GM10266 (cell line): ENCODE results near the gene RRM2.

Source experiments
- DNase-seq: peaks from one replicate; pipeline ENCODE4 v3.0.0; 2012; ENCODE audit errors: extremely low spot score
- TF ChIP-seq, protein P1 (sequence below): IDR thresholded peaks from 2 replicates; pipeline ENCODE4 v1.5.1; 2012; ENCODE audit warnings: mild to moderate bottlenecking, low read depth; ENCODE audit not compliant: control insufficient read depth, insufficient read depth; ENCODE audit errors: missing control alignments

RRM2 gene

DNA sequence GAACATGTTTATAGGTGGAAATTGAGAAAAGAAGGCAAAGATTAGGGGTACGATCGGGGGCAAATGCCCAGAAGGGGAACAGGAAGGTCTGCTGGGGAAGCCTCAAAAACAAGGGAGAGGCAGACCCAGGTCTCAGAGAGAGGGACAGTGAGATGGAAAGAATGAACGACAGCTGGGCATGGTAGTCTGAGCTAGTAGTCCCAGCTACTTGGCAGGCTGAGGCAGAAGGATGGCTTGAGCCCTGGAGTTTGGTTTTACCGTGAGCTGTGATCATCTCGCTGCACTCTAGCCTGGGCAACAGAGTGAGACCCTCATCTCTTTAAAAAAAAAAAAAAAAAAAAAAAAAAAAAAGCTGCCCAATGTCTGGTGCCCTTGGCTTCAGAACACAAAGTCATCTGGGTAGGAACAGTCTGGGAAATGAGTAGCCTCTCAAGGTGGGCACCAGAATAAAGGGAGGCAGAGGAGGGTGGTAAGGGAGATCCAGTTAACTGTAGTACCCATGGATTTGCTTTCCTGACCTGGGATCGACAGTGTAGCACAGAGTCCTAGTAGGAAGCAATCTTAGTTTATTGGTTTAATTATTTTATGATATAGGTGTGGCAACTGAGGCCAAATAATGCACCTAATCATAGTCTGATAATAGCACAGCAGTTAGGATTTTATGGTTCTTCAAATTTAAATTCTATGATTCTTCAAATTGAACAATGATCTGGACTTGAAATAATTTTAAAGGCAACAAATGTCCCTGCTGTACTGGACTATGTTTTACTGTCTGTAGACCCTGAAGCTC is 3.5 kb downstream of the RRM2 start:
- TF ChIP-seq, protein P1, sequence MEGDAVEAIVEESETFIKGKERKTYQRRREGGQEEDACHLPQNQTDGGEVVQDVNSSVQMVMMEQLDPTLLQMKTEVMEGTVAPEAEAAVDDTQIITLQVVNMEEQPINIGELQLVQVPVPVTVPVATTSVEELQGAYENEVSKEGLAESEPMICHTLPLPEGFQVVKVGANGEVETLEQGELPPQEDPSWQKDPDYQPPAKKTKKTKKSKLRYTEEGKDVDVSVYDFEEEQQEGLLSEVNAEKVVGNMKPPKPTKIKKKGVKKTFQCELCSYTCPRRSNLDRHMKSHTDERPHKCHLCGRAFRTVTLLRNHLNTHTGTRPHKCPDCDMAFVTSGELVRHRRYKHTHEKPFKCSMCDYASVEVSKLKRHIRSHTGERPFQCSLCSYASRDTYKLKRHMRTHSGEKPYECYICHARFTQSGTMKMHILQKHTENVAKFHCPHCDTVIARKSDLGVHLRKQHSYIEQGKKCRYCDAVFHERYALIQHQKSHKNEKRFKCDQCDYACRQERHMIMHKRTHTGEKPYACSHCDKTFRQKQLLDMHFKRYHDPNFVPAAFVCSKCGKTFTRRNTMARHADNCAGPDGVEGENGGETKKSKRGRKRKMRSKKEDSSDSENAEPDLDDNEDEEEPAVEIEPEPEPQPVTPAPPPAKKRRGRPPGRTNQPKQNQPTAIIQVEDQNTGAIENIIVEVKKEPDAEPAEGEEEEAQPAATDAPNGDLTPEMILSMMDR: no peak
- no peak for DNase-seq

DNA sequence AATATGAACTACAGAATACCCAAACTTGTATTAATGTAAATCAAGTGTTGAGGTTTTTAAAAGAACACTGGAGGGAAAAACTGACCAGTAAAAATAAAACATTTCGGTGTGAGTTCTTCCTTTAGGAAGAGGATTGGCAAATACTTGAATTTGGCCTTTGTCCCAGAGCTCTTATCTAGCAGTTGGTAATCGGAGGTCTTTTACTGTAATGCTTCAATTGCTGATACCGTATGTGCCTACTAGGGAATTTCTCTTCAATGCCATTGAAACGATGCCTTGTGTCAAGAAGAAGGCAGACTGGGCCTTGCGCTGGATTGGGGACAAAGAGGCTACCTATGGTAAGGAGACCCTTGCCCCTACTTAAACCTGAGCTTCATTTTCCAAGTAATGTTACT is 4.1 kb downstream of the RRM2 start:
- TF ChIP-seq, protein P1: no peak
- DNase-seq: no peak

- TF ChIP-seq, protein P1: no peak
- no peak for DNase-seq
Observed at GRCh38 chr2:10128420-10128819, 5.9 kb downstream of the RRM2 start.

GRCh38 chr2:10129490-10129889 is 7.0 kb downstream of the RRM2 start:
- TF ChIP-seq, protein P1: no peak
- no peak for DNase-seq

DNA sequence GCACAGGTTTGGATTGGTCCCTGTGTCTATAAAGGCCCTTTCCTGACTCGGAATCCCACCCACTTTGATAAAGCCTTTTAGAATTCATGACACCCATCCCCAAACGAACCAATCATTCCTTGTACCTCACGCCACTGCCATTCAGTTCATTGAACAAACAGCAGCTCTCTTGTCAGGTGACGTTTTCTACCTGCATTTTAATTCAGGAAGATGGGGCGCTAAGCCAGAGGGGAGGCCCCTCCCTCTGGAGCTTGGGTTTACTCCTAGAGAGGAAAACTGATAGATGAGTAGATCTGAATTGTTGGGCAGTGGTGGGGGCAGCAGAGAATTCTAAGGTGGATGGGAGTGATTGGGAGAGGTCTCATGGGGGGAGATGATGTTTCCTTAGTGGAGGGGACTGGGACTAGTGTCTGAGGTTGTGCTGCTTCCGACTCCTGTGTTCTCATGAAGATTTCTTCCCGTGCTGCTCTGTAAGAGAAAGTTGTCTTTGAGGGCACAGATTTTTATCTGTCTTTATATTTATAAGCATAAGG is 9.6 kb downstream of the RRM2 start:
- TF ChIP-seq, protein P1: no peak
- no peak for DNase-seq

GRCh38 chr2:10132596-10132995 is 10.1 kb downstream of the RRM2 start:
- no peak for DNase-seq
- TF ChIP-seq, protein P1: no peak

- TF ChIP-seq, protein P1: no peak
- DNase-seq: no peak
Observed at GRCh38 chr2:10132996-10133647, 10.6 kb downstream of the RRM2 start.
